HT-29 (cell line): ENCODE measurements around the gene CYB561D2. TPM values are rescaled to one million over a fixed set of nuclear protein-coding genes. Genes with fewer than 3 reads are reported as not detected.
A peak's percentile ranks its signal among the peaks of the same experiment; 100 is the strongest.

Source experiments
- DNase-seq: peaks from one replicate; pipeline ENCODE4 v3.0.0-alpha.2; 2015; ENCODE audit warnings: low spot score
- total RNA-seq: library from RNA; depleted of rRNA; stranded (reverse); fragments of >200 nt; shearing (Covaris generic); gene quantifications from 2 replicates; pipeline ENCODE4 v1.2.3, GENCODE V29; 2014

CYB561D2 gene
- total RNA-seq, 1 experiment from 2014 or later = 42.5 TPM

- DNase-seq = peak; percentile 78
Observed at GRCh38 chr3:50365080-50365841, 14.6 kb downstream of the CYB561D2 start.

- no peak for DNase-seq
Observed at GRCh38 chr3:50365842-50366220, 15.2 kb downstream of the CYB561D2 start.

- DNase-seq = no peak
Observed at GRCh38 chr3:50369012-50369670, 18.5 kb downstream of the CYB561D2 start.

GRCh38 chr3:50370594-50370993 lies 19.9 kb downstream of the CYB561D2 start:
- DNase-seq = no peak

GRCh38 chr3:50371133-50371685 lies 20.5 kb downstream of the CYB561D2 start:
- no peak for DNase-seq

GRCh38 chr3:50372349-50372748 lies 21.7 kb downstream of the CYB561D2 start:
- DNase-seq = no peak

GRCh38 chr3:50373146-50374051 lies 22.7 kb downstream of the CYB561D2 start:
- DNase-seq = no peak

GRCh38 chr3:50374363-50375257 lies 23.9 kb downstream of the CYB561D2 start:
- DNase-seq = no peak

GRCh38 chr3:50375258-50375931 lies 24.7 kb downstream of the CYB561D2 start:
- no peak for DNase-seq

GRCh38 chr3:50378024-50378423 lies 27.4 kb downstream of the CYB561D2 start:
- DNase-seq = no peak

- no peak for DNase-seq
Observed at GRCh38 chr3:50378757-50379156, 28.1 kb downstream of the CYB561D2 start.

- no peak for DNase-seq
Observed at GRCh38 chr3:50380405-50381085, 29.9 kb downstream of the CYB561D2 start.

GRCh38 chr3:50381383-50381782 lies 30.7 kb downstream of the CYB561D2 start:
- DNase-seq = no peak

- DNase-seq = no peak
Observed at GRCh38 chr3:50382722-50383121, 32.1 kb downstream of the CYB561D2 start.

- no peak for DNase-seq
Observed at GRCh38 chr3:50383750-50384149, 33.1 kb downstream of the CYB561D2 start.

GRCh38 chr3:50385754-50386153 lies 35.1 kb downstream of the CYB561D2 start:
- no peak for DNase-seq

- no peak for DNase-seq
Observed at GRCh38 chr3:50388016-50388719, 37.5 kb downstream of the CYB561D2 start.

- DNase-seq = no peak
Observed at GRCh38 chr3:50388720-50389413, 38.2 kb downstream of the CYB561D2 start.
